ENCODE measurements around the gene CCM2L. TPM values are rescaled to one million over a fixed set of nuclear protein-coding genes. Genes with fewer than 3 reads are reported as not detected.

Gene CCM2L
- total and polyA plus RNA-seq, 2 donors (not counting 1 experiment from before 2014, with no cell fraction given) = not detected

GRCh38 chr20:32010666-32011065 is 428 bp downstream of the CCM2L start:
- no peak overlapping the region for H3K4me3 Mint-ChIP-seq
- ATAC-seq (ENCODE audit: low read depth) (no peak), DNase-seq (no peak)
- WGBS (ENCODE audit: insufficient coverage) = 95% methylated on average over 6 of the region's 8 CpGs
- H3K27ac Mint-ChIP-seq = no peak overlapping the region
- Histone ChIP-seq H3K4me2 (replicated peaks; ENCODE audit: low read depth, low read length, poor library complexity, severe bottlenecking) (no peak overlapping the region), H3K27ac (ENCODE audit: low read length in 2 of 2) (no peak overlapping the region), H4K20me1 (ENCODE audit: control insufficient read depth, insufficient read depth, low read length, poor library complexity, severe bottlenecking) (no peaks in the 10 kb centered on the region), H2AFZ (ENCODE audit: insufficient read depth, low read depth, low read length, poor library complexity, severe bottlenecking) (no peak overlapping the region), H3K27me3 (replicated peaks in 1 of 4; ENCODE audit: control extremely low read depth in 1 of 4, control insufficient read depth in 3 of 4, insufficient read depth in 4 of 4, low read length in 3 of 4) (peaks cover 0 to 17% (median 3%) of the 10 kb centered on the region in 4 experiments), H3K9ac (ENCODE audit: low read length) (no peak overlapping the region), H3K79me2 (ENCODE audit: control insufficient read depth, insufficient read depth, low read length) (no peaks in the 10 kb centered on the region), H3K36me3 (replicated peaks in 1 of 2; ENCODE audit: control extremely low read depth in 1 of 2, control insufficient read depth in 1 of 2, extremely low read depth in 1 of 2, insufficient read depth in 2 of 2, low read length in 1 of 2) (no peaks in the 10 kb centered on the region), H3K4me3 (ENCODE audit: control extremely low read depth in 1 of 5, extremely low read depth in 1 of 5, insufficient read depth in 1 of 5, low read depth in 2 of 5, low read length in 4 of 5) (no peak overlapping the region), H3K4me1 (ENCODE audit: control insufficient read depth in 2 of 2, insufficient read depth in 2 of 2, low read length in 2 of 2) (no peaks in the 10 kb centered on the region), H3K9me3 (ENCODE audit: control extremely low read depth in 1 of 3, control insufficient read depth in 2 of 3, insufficient read depth in 1 of 3, low read length in 2 of 3) (no peaks in the 10 kb centered on the region)
- intact Hi-C loops (cut with micrococcal nuclease) = no loop called here
- TF ChIP-seq CTCF (IDR thresholded peaks at IDR 0.05) (no peak), EZH2 (IDR thresholded peaks at IDR 0.05; ENCODE audit: borderline replicate concordance, insufficient read depth, low read depth, low read length, poor library complexity, severe bottlenecking) (no peak)
- no peaks in the 10 kb centered on the region for H3K4me1 Mint-ChIP-seq
- ChIA-PET POLR2A (no interaction called here), CTCF (no interaction called here)
- peaks cover 37% of the 10 kb centered on the region for H3K27me3 Mint-ChIP-seq
- H3K9me3 Mint-ChIP-seq (ENCODE audit: insufficient read depth) = no peaks in the 10 kb centered on the region

GRCh38 chr20:32012159-32012688 is 2.0 kb downstream of the CCM2L start:
- no peaks in the 10 kb centered on the region for H3K9me3 ChIP-seq (ENCODE audit: control extremely low read depth in 1 of 3, control insufficient read depth in 2 of 3, insufficient read depth in 1 of 3, low read length in 2 of 3)
- peaks cover 0 to 19% (median 4%) of the 10 kb centered on the region in 4 experiments for H3K27me3 ChIP-seq (replicated peaks in 1 of 4; ENCODE audit: control extremely low read depth in 1 of 4, control insufficient read depth in 3 of 4, insufficient read depth in 4 of 4, low read length in 3 of 4)
- no peak overlapping the region for H3K27ac ChIP-seq (ENCODE audit: low read length in 2 of 2)
- DNase-seq (no peak), ATAC-seq (ENCODE audit: low read depth) (no peak)
- WGBS (ENCODE audit: insufficient coverage) = 100% methylated on average over 1 of the region's 5 CpGs
- ChIA-PET CTCF (interaction anchor here (0.7 to 1.6 kb wide), 4 partner anchors 18 to 189 kb away, joined by 3 to 8 read pairs (median 4); no protein-coding TSS in a partner anchor), POLR2A (no interaction called here)
- intact Hi-C loops (cut with micrococcal nuclease) = no loop called here
- no peak overlapping the region for H3K27ac Mint-ChIP-seq
- H3K79me2 ChIP-seq (ENCODE audit: control insufficient read depth, insufficient read depth, low read length) = no peaks in the 10 kb centered on the region
- TF ChIP-seq CTCF (IDR thresholded peaks at IDR 0.05) (no peak), EZH2 (IDR thresholded peaks at IDR 0.05; ENCODE audit: borderline replicate concordance, insufficient read depth, low read depth, low read length, poor library complexity, severe bottlenecking) (no peak)
- no peaks in the 10 kb centered on the region for H3K4me1 Mint-ChIP-seq
- no peak overlapping the region for H3K4me3 ChIP-seq (ENCODE audit: control extremely low read depth in 1 of 5, extremely low read depth in 1 of 5, insufficient read depth in 1 of 5, low read depth in 2 of 5, low read length in 4 of 5)
- no peak overlapping the region for H3K9ac ChIP-seq (ENCODE audit: low read length)
- no peaks in the 10 kb centered on the region for H4K20me1 ChIP-seq (ENCODE audit: control insufficient read depth, insufficient read depth, low read length, poor library complexity, severe bottlenecking)
- H3K4me1 ChIP-seq (ENCODE audit: control insufficient read depth in 2 of 2, insufficient read depth in 2 of 2, low read length in 2 of 2) = no peaks in the 10 kb centered on the region
- peaks cover 45% of the 10 kb centered on the region for H3K27me3 Mint-ChIP-seq
- H2AFZ ChIP-seq (ENCODE audit: insufficient read depth, low read depth, low read length, poor library complexity, severe bottlenecking) = no peak overlapping the region
- no peaks in the 10 kb centered on the region for H3K36me3 ChIP-seq (replicated peaks in 1 of 2; ENCODE audit: control extremely low read depth in 1 of 2, control insufficient read depth in 1 of 2, extremely low read depth in 1 of 2, insufficient read depth in 2 of 2, low read length in 1 of 2)
- no peaks in the 10 kb centered on the region for H3K9me3 Mint-ChIP-seq (ENCODE audit: insufficient read depth)
- no peak overlapping the region for H3K4me3 Mint-ChIP-seq
- H3K4me2 ChIP-seq (replicated peaks; ENCODE audit: low read depth, low read length, poor library complexity, severe bottlenecking) = no peak overlapping the region
